Measurements from ENCODE around the gene SPEM2. TPM values are rescaled to one million over a fixed set of nuclear protein-coding genes. Genes with fewer than 3 reads are reported as not detected.
"Not testable (repeated sequence)": the region's sequence is repeated elsewhere in the genome, so short reads cannot be mapped to it uniquely, and the experiment has no call there.

The SPEM2 gene
- total and polyA plus RNA-seq, 2 donors (not counting 1 experiment from before 2014, with no cell fraction given), result not detected

- no peaks in the 10 kb centered on the region for H3K9me3 ChIP-seq (ENCODE audit: control insufficient read depth, insufficient read depth, low read depth, low read length)
- peak overlapping the region; percentile 68 for H3K27ac ChIP-seq (ENCODE audit: insufficient read depth, low read length)
- no peaks in the 10 kb centered on the region for H4K20me1 ChIP-seq (ENCODE audit: control insufficient read depth, extremely low read depth, insufficient read depth, low read length)
- no peak overlapping the region for H3K4me2 ChIP-seq (ENCODE audit: extremely low read depth, insufficient read depth, low read length)
- H3K9ac ChIP-seq (ENCODE audit: insufficient read depth, low read length), result no peak overlapping the region
- no peak for TF ChIP-seq EZH2 (IDR thresholded peaks at IDR 0.05; ENCODE audit: low read length, missing control alignments)
- TF ChIP-seq, protein P1, sequence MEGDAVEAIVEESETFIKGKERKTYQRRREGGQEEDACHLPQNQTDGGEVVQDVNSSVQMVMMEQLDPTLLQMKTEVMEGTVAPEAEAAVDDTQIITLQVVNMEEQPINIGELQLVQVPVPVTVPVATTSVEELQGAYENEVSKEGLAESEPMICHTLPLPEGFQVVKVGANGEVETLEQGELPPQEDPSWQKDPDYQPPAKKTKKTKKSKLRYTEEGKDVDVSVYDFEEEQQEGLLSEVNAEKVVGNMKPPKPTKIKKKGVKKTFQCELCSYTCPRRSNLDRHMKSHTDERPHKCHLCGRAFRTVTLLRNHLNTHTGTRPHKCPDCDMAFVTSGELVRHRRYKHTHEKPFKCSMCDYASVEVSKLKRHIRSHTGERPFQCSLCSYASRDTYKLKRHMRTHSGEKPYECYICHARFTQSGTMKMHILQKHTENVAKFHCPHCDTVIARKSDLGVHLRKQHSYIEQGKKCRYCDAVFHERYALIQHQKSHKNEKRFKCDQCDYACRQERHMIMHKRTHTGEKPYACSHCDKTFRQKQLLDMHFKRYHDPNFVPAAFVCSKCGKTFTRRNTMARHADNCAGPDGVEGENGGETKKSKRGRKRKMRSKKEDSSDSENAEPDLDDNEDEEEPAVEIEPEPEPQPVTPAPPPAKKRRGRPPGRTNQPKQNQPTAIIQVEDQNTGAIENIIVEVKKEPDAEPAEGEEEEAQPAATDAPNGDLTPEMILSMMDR (conservative IDR thresholded peaks at IDR 0.05 in 1 of 2, IDR thresholded peaks at IDR 0.05 in 1 of 2; ENCODE audit: low read depth in 1 of 2, low read length in 2 of 2), result no peak
- H3K79me2 ChIP-seq (ENCODE audit: control insufficient read depth, insufficient read depth, low read length), result peaks cover 45% of the 10 kb centered on the region
- H3K27me3 ChIP-seq (ENCODE audit: control insufficient read depth, insufficient read depth, low read length), result no peaks in the 10 kb centered on the region
- peaks cover 18% of the 10 kb centered on the region for H3K36me3 ChIP-seq (ENCODE audit: control insufficient read depth, insufficient read depth, low read length)
- DNase-seq (ENCODE audit: low read depth in 2 of 2), result no peak
- H3K4me1 ChIP-seq (ENCODE audit: control insufficient read depth, extremely low read depth, insufficient read depth, low read length), result peaks cover 14% of the 10 kb centered on the region
- H2AFZ ChIP-seq (ENCODE audit: low read length), result no peak overlapping the region
- H3K4me3 ChIP-seq (replicated peaks in 1 of 4; ENCODE audit: control extremely low read depth in 1 of 4, insufficient read depth in 1 of 4, low read depth in 3 of 4, low read length in 4 of 4), result no peak overlapping the region
These were observed 42.1 kb downstream of the SPEM2 start for GRCh38 chr17:7467498-7467897.

- H3K27ac ChIP-seq (ENCODE audit: insufficient read depth, low read length), result no peak overlapping the region
- H3K4me1 ChIP-seq (ENCODE audit: control insufficient read depth, extremely low read depth, insufficient read depth, low read length), result peaks cover 14% of the 10 kb centered on the region
- H3K4me3 ChIP-seq (replicated peaks in 1 of 4; ENCODE audit: control extremely low read depth in 1 of 4, insufficient read depth in 1 of 4, low read depth in 3 of 4, low read length in 4 of 4), result no peak overlapping the region
- no peaks in the 10 kb centered on the region for H3K27me3 ChIP-seq (ENCODE audit: control insufficient read depth, insufficient read depth, low read length)
- H2AFZ ChIP-seq (ENCODE audit: low read length), result no peak overlapping the region
- TF ChIP-seq, protein P1 (conservative IDR thresholded peaks at IDR 0.05 in 1 of 2, IDR thresholded peaks at IDR 0.05 in 1 of 2; ENCODE audit: low read depth in 1 of 2, low read length in 2 of 2), result no peak
- no peak for TF ChIP-seq EZH2 (IDR thresholded peaks at IDR 0.05; ENCODE audit: low read length, missing control alignments)
- no peak for DNase-seq (ENCODE audit: low read depth in 2 of 2)
- no peaks in the 10 kb centered on the region for H4K20me1 ChIP-seq (ENCODE audit: control insufficient read depth, extremely low read depth, insufficient read depth, low read length)
- peaks cover 48% of the 10 kb centered on the region for H3K79me2 ChIP-seq (ENCODE audit: control insufficient read depth, insufficient read depth, low read length)
- no peak overlapping the region for H3K4me2 ChIP-seq (ENCODE audit: extremely low read depth, insufficient read depth, low read length)
- H3K9ac ChIP-seq (ENCODE audit: insufficient read depth, low read length), result no peak overlapping the region
- no peaks in the 10 kb centered on the region for H3K9me3 ChIP-seq (ENCODE audit: control insufficient read depth, insufficient read depth, low read depth, low read length)
- H3K36me3 ChIP-seq (ENCODE audit: control insufficient read depth, insufficient read depth, low read length), result peaks cover 12% of the 10 kb centered on the region
These were observed 42.9 kb downstream of the SPEM2 start for GRCh38 chr17:7468290-7468689.

GRCh38 chr17:7468804-7469389 is 43.5 kb downstream of the SPEM2 start:
- peaks cover 6% of the 10 kb centered on the region for H3K36me3 ChIP-seq (ENCODE audit: control insufficient read depth, insufficient read depth, low read length)
- H3K27me3 ChIP-seq (ENCODE audit: control insufficient read depth, insufficient read depth, low read length), result no peaks in the 10 kb centered on the region
- H3K9me3 ChIP-seq (ENCODE audit: control insufficient read depth, insufficient read depth, low read depth, low read length), result no peaks in the 10 kb centered on the region
- H2AFZ ChIP-seq (ENCODE audit: low read length), result no peak overlapping the region
- H3K79me2 ChIP-seq (ENCODE audit: control insufficient read depth, insufficient read depth, low read length), result peaks cover 54% of the 10 kb centered on the region
- H3K4me1 ChIP-seq (ENCODE audit: control insufficient read depth, extremely low read depth, insufficient read depth, low read length), result peaks cover 14% of the 10 kb centered on the region
- TF ChIP-seq EZH2 (IDR thresholded peaks at IDR 0.05; ENCODE audit: low read length, missing control alignments), result no peak
- TF ChIP-seq, protein P1 (conservative IDR thresholded peaks at IDR 0.05 in 1 of 2, IDR thresholded peaks at IDR 0.05 in 1 of 2; ENCODE audit: low read depth in 1 of 2, low read length in 2 of 2), result no peak
- no peak overlapping the region for H3K27ac ChIP-seq (ENCODE audit: insufficient read depth, low read length)
- H4K20me1 ChIP-seq (ENCODE audit: control insufficient read depth, extremely low read depth, insufficient read depth, low read length), result no peaks in the 10 kb centered on the region
- no peak overlapping the region for H3K9ac ChIP-seq (ENCODE audit: insufficient read depth, low read length)
- H3K4me2 ChIP-seq (ENCODE audit: extremely low read depth, insufficient read depth, low read length), result no peak overlapping the region
- DNase-seq (ENCODE audit: low read depth in 2 of 2), result no peak
- H3K4me3 ChIP-seq (replicated peaks in 1 of 4; ENCODE audit: control extremely low read depth in 1 of 4, insufficient read depth in 1 of 4, low read depth in 3 of 4, low read length in 4 of 4), result no peak overlapping the region

DNA sequence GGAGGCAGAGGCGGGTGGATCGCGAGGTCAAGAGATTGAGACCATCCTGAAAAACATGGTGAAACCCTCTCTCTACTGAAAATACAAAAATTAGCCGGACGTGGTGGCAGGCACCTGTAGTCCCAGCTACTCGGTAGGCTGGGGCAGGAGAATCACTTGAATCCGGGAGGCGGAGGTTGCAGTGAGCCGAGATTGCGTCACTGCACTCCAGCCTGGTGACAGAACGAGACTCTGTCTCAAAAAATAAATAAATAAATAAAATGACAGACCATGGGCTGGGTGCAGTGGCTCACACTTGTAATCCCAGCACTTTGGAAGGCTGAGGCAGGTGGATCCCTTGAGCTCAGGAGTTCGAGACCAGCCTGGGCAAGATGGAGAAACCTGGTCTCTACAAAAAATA is 44.4 kb downstream of the SPEM2 start:
- not testable (repeated sequence) for H3K4me3 ChIP-seq (replicated peaks in 1 of 4; ENCODE audit: control extremely low read depth in 1 of 4, insufficient read depth in 1 of 4, low read depth in 3 of 4, low read length in 4 of 4); H3K9ac ChIP-seq (ENCODE audit: insufficient read depth, low read length); DNase-seq (ENCODE audit: low read depth in 2 of 2); H3K36me3 ChIP-seq (ENCODE audit: control insufficient read depth, insufficient read depth, low read length); H3K27me3 ChIP-seq (ENCODE audit: control insufficient read depth, insufficient read depth, low read length); H3K4me2 ChIP-seq (ENCODE audit: extremely low read depth, insufficient read depth, low read length); H4K20me1 ChIP-seq (ENCODE audit: control insufficient read depth, extremely low read depth, insufficient read depth, low read length); H3K27ac ChIP-seq (ENCODE audit: insufficient read depth, low read length); H2AFZ ChIP-seq (ENCODE audit: low read length); H3K9me3 ChIP-seq (ENCODE audit: control insufficient read depth, insufficient read depth, low read depth, low read length)
- H3K79me2 ChIP-seq (ENCODE audit: control insufficient read depth, insufficient read depth, low read length), result peaks cover 63% of the 10 kb centered on the region
- peaks cover 14% of the 10 kb centered on the region for H3K4me1 ChIP-seq (ENCODE audit: control insufficient read depth, extremely low read depth, insufficient read depth, low read length)

Measured in fibroblast of lung (primary cell).